HFFc6 (cell line): ENCODE results near the gene HMOX2. TPM values are rescaled to one million over a fixed set of nuclear protein-coding genes. Genes with fewer than 3 reads are reported as not detected.

Experiments used
- DNase-seq: peaks from one replicate; pipeline ENCODE4 v3.0.0-alpha.2; 2018
- H3K27ac Mint-ChIP-seq: 2 replicates; pipeline ENCODE4 v1.8.0; 2020; ENCODE audit warnings: mild to moderate bottlenecking, mixed read lengths
- H3K27me3 Mint-ChIP-seq: 2 replicates; pipeline ENCODE4 v1.8.0; 2021; ENCODE audit warnings: mild to moderate bottlenecking, moderate library complexity, mixed read lengths; ENCODE audit not compliant: insufficient read depth
- H3K36me3 Mint-ChIP-seq: 2 replicates; pipeline ENCODE4 v1.8.0; 2021; ENCODE audit warnings: low read depth, mixed read lengths
- H3K4me1 Mint-ChIP-seq: 2 replicates; pipeline ENCODE4 v1.8.0; 2020; ENCODE audit warnings: low read depth, mixed read lengths
- H3K4me3 Mint-ChIP-seq: 2 replicates; pipeline ENCODE4 v1.8.0; 2020; ENCODE audit warnings: mild to moderate bottlenecking, moderate library complexity, mixed read lengths
- H3K9me3 Mint-ChIP-seq: 2 replicates; pipeline ENCODE4 v1.8.0; 2020; ENCODE audit warnings: mild to moderate bottlenecking, mixed read lengths
- total RNA-seq, 6 experiments: library from RNA; stranded (reverse); fragmentation: NEBNext Ultra II Directional; extraction: Animal tissue kit (Norgen Biotek cat#: 25700); gene quantifications; 2 replicates in 1 of 6; 3 replicates in 5 of 6; pipeline ENCODE4 v1.2.3, GENCODE V29; 2021
- TF ChIP-seq, protein P1 (sequence below): fragments of 200-600 bp; sonication (generic); IDR thresholded peaks from 2 replicates; pipeline ENCODE4 v1.5.0; 2021; ENCODE audit warnings: antibody characterized with exemption, mild to moderate bottlenecking

Gene HMOX2
- total RNA-seq, 6 experiments from 2014 or later: 45.2 to 60.5 (median 54.9) TPM

DNA sequence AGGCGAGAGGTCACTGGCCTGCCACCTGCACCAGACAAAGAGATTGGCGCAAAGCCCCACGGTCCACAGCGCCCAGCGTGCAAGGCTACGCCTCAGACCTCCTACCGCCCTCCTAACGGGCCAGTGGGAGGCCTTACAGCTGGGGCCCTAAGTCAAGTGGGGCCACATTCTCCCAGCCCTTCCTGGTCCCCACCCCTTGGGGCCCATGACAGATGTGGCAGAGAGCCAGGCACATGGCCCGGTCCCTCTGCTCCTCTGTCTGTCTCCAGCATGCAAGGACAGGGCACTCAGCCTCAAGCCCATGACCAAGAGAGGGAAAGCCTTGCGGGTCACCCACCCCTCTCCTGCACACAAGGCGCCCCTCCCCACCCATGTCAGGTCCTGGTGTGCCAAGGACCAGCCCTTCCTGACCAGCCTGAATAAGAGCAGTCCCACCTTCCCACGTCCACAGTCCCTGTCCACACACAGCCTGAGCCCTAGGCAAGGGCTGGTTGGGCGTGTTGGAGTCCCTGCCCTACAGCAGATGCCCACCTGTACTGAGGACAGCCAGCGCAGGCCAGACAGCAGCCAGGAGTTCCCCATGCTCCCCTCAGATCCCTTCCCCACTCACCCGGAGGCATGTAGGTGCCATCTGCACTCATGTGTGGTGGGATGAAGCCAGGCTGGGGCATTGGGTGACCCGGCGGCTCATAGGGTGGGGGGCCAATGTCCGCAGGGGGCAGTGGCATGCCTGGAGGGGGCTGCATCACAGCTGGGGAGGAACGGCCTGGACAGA, 37.1 kb downstream of the HMOX2 start:
- DNase-seq: no peak
- TF ChIP-seq, protein P1, sequence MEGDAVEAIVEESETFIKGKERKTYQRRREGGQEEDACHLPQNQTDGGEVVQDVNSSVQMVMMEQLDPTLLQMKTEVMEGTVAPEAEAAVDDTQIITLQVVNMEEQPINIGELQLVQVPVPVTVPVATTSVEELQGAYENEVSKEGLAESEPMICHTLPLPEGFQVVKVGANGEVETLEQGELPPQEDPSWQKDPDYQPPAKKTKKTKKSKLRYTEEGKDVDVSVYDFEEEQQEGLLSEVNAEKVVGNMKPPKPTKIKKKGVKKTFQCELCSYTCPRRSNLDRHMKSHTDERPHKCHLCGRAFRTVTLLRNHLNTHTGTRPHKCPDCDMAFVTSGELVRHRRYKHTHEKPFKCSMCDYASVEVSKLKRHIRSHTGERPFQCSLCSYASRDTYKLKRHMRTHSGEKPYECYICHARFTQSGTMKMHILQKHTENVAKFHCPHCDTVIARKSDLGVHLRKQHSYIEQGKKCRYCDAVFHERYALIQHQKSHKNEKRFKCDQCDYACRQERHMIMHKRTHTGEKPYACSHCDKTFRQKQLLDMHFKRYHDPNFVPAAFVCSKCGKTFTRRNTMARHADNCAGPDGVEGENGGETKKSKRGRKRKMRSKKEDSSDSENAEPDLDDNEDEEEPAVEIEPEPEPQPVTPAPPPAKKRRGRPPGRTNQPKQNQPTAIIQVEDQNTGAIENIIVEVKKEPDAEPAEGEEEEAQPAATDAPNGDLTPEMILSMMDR: no peak
- H3K9me3 Mint-ChIP-seq: no peaks in the 10 kb centered on the region
- H3K27ac Mint-ChIP-seq: no peak overlapping the region
- H3K4me3 Mint-ChIP-seq: no peak overlapping the region
- H3K4me1 Mint-ChIP-seq: no peaks in the 10 kb centered on the region
- peaks cover 3% of the 10 kb centered on the region for H3K36me3 Mint-ChIP-seq
- H3K27me3 Mint-ChIP-seq: no peaks in the 10 kb centered on the region

DNA sequence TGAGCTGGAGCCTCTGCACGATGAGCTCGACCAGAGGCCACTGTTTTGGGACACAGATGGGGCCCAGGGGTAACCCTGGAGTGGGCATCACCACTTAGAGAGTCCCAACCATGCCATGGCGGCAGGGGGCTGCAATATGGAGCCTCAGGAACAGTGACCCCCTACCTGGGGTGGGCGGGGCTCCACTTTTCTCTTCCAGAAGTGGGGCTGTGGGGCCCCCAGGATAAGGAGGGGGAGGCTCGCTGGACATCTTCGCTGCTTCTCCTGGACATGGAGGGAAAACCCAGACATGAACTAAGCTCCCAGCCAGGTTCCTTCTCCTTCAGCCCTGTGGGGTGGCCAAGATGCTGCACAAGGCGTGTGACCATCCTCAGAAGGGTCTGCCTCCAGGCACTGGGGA, 37.7 kb downstream of the HMOX2 start:
- no peak for DNase-seq
- no peaks in the 10 kb centered on the region for H3K4me1 Mint-ChIP-seq
- no peak overlapping the region for H3K27ac Mint-ChIP-seq
- no peaks in the 10 kb centered on the region for H3K27me3 Mint-ChIP-seq
- no peaks in the 10 kb centered on the region for H3K9me3 Mint-ChIP-seq
- TF ChIP-seq, protein P1: no peak
- peaks cover 3% of the 10 kb centered on the region for H3K36me3 Mint-ChIP-seq
- no peak overlapping the region for H3K4me3 Mint-ChIP-seq

DNA sequence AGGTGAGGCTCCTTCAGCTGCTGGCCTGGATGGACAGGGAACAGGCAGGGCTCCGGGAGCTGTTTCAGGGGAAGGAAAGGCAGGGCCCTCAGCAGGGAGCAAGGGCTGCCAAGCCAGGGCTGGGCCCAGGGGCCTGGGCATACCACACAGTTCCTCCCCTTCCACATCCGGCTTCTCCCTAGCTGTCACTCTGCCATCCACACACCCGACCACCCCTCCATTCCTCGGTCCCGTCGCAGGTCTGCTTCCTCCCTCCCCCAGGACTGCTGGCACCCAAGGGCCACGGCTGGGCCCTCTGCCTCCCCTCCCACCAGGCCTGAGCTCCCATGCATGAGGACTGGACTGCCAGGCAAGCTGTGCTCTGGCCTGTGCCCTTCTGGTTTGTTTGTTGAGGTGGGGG, 38.4 kb downstream of the HMOX2 start:
- H3K4me1 Mint-ChIP-seq: no peaks in the 10 kb centered on the region
- H3K9me3 Mint-ChIP-seq: no peaks in the 10 kb centered on the region
- no peaks in the 10 kb centered on the region for H3K27me3 Mint-ChIP-seq
- TF ChIP-seq, protein P1: no peak
- H3K4me3 Mint-ChIP-seq: no peak overlapping the region
- DNase-seq: no peak
- no peak overlapping the region for H3K27ac Mint-ChIP-seq
- H3K36me3 Mint-ChIP-seq: peaks cover 3% of the 10 kb centered on the region

DNA sequence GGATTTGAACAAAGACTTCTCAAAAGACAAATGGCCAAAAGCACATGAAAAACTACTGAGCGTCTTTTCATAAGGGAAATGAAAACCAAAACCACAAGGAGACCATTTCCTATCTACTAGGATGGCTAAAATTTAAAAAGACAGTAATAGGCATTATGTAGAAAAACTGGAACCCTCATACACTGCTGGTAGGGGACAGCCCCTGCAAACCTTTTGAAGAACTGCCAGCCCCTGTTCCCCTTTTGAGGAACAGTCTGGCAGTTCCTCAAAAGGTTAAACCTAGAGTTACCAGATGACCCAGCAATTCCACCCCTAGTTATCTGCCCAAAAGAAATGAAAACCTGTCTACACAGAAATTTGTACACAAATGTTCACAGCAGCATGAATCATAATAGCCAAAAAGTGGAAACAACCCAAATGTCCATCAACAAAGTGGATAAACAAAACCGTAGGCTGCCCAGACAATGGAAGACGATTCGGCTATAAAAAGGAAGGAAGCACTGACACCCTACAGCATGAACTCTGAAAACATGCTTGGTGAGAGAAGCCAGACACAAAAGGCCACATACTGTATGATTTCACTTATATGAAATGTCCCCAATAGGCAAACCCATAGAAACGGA, 39.5 kb downstream of the HMOX2 start:
- no peak for DNase-seq
- Mint-ChIP-seq H3K4me1 (no peaks in the 10 kb centered on the region), H3K27ac (no peak overlapping the region), H3K36me3 (peaks cover 3% of the 10 kb centered on the region; the same call in 1 of the 2 replicates), H3K4me3 (no peak overlapping the region), H3K9me3 (no peaks in the 10 kb centered on the region), H3K27me3 (no peaks in the 10 kb centered on the region)
- TF ChIP-seq, protein P1: no peak

DNA sequence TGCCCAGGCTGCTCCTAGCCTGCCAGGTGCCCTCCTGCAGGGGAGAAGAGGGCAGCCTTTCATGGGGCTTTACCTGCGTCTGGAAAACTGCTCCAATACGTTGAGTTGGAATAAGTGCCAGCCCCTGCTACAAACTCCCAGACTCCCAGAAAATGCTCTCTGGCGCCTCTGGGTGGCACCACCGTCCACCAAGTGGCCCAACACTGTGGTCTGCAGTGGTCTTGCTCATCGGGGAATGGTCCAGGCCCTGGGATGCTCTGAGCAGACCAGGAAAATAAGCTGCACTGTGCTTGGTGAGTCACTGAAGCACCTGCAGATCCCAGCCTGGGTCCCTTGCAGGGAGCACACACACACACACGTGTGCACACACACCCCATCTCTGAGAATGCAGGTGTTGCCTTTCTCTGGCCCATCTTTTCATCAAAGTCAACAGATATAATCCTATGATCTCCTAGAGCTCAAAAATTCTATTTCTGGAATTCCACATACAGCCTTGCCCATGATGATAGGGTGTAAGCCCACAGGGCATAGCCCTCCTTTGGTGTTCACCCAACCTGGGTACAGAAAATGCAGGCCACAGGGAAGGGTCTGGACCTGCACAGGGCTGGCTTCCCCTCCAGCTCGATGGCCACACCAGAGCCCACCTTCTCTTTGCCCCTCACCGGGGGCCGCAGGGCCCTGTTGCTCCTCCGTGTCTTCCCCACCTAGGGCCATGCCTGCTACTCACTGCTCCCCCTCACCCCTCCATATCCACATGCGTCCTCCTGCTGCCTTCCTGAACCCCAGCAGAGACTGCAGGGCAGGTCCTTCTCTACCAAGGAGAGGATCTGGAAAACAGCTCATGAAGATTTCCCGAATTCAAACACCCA, 41.8 kb downstream of the HMOX2 start:
- Mint-ChIP-seq H3K27me3 (no peaks in the 10 kb centered on the region), H3K9me3 (no peaks in the 10 kb centered on the region), H3K27ac (no peak overlapping the region), H3K4me3 (no peak overlapping the region), H3K36me3 (no peaks in the 10 kb centered on the region), H3K4me1 (no peaks in the 10 kb centered on the region; the same call in 1 of the 2 replicates)
- TF ChIP-seq, protein P1: peak; percentile 74
- no peak for DNase-seq
